GM13976 (cell line): ENCODE measurements around the gene ZNF792.

ENCODE experiments used
- DNase-seq: peaks from one replicate; pipeline ENCODE4 v3.0.0; 2012; ENCODE audit warnings: low spot score
- CTCF ChIP-seq: IDR thresholded peaks from 2 replicates; pipeline ENCODE4 v1.5.1; 2012; ENCODE audit warnings: borderline replicate concordance, mild to moderate bottlenecking; ENCODE audit not compliant: insufficient read depth; ENCODE audit errors: extremely low read depth, missing control alignments, control extremely low read depth
- in situ Hi-C: fragments of 300-500 bp; cut with MboI; formaldehyde crosslinking; loops from one replicate; pipeline ENCODE4 v1.12.0; 2022; ENCODE audit warnings: low sequenced_read_pairs, mixed read lengths, inconsistent platforms; ENCODE audit not compliant: unreplicated experiment

ZNF792 gene

DNA sequence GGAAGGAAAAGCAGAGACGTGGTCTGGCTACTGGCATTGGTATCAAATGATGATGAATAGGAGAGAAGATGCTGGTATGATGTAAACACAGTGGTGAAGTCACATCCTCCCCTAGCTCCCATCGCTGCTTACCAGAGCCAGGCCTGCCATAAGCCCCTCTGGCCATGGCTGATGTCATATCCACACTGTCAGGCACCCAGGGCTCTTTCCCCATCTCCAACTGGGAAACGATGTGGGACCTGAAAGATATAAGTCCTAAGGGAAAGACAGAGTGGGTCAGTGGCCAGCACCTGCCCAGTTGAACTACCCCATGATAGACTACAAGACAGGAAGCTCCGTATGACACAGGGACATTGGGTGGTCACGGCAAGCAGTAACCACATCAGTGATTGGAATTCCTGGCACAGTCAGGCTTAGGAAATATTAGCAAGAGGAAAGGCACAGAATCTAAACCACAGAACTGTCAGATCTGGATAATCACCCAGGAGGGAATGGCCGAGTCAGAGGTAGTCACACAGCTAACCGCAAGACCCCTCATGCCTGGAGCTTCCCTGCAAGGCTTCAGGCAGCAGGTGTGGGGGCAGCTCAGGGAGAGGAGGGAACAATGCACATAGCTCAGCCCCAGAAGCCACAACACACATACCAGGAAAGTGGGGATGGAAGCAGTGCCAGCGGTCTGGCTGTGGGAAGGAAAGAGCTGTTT is 3.8 kb downstream of the ZNF792 start:
- DNase-seq, result no peak
- in situ Hi-C loops, result no loop called here
- TF ChIP-seq CTCF, result no peak

DNA sequence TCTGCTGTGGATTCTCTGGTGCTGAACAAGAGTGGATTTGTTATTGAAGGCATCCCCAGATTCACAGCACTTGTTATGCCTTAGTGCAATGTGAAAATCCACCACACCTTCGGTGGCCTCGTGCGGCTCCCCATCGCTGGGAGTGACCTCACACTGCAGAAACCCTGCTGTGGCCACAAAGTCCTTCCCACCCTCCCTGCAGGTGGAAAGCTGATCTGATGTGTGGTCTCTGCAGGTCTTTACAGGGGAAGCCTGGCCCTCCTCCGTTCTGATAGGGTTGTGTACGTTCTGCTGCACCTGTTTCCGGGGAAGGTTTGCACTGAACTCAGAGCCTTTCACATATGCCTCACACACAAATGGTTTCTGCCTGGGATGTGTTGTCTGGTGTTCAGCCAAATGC is 5.0 kb downstream of the ZNF792 start:
- in situ Hi-C loops, result no loop called here
- no peak for DNase-seq
- TF ChIP-seq CTCF, result no peak

DNA sequence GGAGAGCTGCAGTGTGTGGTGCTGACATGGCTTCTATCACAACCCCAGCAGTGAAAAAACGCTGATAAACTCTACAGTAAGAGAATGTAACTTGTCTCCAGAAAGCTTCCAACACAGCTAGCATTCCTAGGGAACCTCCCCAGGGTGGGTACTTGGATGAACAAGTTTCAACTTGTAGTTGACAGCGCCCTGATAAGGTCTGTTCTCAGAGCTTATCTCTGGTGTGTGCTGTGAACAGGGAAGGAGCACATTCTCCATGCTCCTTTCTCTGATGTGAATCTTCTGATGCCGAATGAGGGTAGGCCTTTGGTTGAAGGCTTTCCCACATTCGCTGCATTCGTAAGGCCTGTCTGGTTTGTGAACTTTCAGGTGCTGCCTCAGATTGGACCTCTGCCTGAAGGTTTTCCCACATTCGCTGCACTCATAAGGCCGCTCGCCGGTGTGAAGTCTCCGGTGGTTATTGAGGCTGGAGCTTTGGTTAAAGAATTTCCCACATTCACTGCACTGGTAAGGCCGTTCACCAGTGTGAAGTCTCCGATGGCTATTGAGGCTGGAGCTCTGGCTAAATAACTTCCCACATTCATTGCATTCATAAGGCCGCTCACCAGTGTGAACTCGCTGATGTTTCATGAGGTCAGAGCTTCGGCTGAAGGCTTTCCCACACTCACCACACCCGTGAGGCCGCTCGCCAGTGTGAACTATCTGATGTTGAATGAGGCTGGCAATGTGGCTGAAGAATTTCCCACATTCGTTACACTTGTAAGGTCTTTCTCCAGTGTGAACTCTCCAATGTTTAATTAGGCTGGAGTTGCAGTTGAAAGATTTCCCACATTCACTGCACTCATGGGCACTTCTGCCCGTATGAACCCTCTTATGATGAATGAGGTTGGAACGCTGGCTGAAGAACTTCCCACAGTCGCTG is 5.9 kb downstream of the ZNF792 start:
- no peak for DNase-seq
- no peak for TF ChIP-seq CTCF
- in situ Hi-C loops, result no loop called here

- no peak for DNase-seq
- in situ Hi-C loops, result no loop called here
- TF ChIP-seq CTCF, result no peak
Measured at GRCh38 chr19:34953092-34953491, 10.9 kb downstream of the ZNF792 start.

DNA sequence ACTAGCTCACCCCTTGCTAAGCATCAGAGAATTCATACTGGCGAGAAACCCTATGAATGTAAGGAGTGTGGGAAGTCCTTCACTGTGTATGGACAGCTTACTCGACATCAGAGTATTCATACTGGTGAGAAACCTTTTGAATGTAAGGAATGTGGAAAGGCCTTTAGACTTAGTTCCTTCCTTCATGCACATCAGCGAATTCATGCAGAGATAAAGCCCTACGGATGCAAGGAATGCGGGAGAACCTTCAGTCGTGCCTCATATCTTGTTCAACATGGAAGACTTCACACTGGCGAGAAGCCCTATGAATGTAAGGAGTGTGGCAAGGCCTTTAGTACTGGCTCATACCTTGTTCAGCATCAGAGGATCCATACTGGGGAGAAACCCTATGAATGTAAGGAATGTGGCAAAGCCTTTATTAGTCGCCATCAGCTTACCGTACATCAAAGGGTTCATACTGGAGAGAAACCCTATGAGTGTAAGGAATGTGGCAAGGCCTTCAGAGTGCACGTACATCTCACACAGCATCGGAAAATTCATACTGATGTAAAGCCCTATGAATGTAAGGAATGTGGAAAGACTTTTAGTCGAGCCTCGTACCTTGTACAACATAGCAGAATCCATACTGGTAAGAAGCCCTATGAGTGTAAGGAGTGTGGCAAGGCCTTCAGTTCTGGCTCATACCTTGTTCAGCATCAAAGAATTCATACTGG is 20.0 kb downstream of the ZNF792 start:
- in situ Hi-C loops, result no loop called here
- DNase-seq, result no peak
- TF ChIP-seq CTCF, result no peak

DNA sequence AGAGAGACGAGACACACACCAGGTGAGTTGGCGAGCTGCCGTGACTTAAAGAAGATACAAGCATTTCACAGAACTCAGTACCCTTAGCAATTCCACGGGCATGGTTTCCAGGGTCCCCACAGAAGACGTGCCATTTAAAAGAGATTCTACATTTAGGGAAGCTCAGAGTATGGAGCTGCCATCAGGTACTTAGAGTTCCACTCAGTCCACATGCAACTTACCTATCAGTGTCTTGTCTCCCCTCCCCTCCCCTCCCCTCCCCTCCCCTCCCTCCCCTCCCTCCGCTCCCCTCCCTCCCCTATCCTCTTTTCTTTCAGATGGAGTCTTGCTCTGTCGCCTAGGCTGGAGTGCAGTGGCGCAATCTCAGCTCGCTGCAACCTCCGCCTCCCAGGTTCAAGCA is 25.1 kb downstream of the ZNF792 start:
- in situ Hi-C loops, result no loop called here
- no peak for DNase-seq
- no peak for TF ChIP-seq CTCF
